A673 (cell line): Measurements from ENCODE around the gene ADGRL3.

Experiments used
- CTCF ChIP-seq: fragments of 300-800, 200-600 bp; sonication (generic); conservative IDR thresholded peaks from 2 replicates; pipeline ENCODE4 v1.5.1; 2017; ENCODE audit warnings: low read depth, mild to moderate bottlenecking, antibody characterized with exemption, low read length, moderate library complexity, mixed read lengths
- EZH2 ChIP-seq: fragments of 200-600 bp; sonication (generic); IDR thresholded peaks from 2 replicates; pipeline ENCODE4 v1.6.1; 2017; ENCODE audit warnings: borderline replicate concordance, low read depth, mild to moderate bottlenecking, mixed read lengths, antibody characterized with exemption, low read length; ENCODE audit not compliant: poor library complexity, severe bottlenecking

GRCh38 chr4:61866378-61867030 is 666.4 kb downstream of the ADGRL3 start:
- TF ChIP-seq CTCF (no peak), EZH2 (no peak)
